ENCODE measurements around the gene WNT11. TPM values are rescaled to one million over a fixed set of nuclear protein-coding genes. Genes with fewer than 3 reads are reported as not detected.

Gene WNT11
- total RNA-seq, 3 donors from 2014 or later (not counting 1 experiment from before 2014, with no cell fraction given): 0.47 to 1.3 (median 0.80) TPM

- no peak for TF ChIP-seq CTCF (IDR thresholded peaks at IDR 0.05)
- Histone ChIP-seq H3K27me3 (ENCODE audit: control insufficient read depth, insufficient read depth, low read length) (no peaks in the 10 kb centered on the region), H3K36me3 (ENCODE audit: control insufficient read depth, insufficient read depth, low read length) (no peaks in the 10 kb centered on the region), H3K9me3 (ENCODE audit: control insufficient read depth, insufficient read depth, low read length) (no peaks in the 10 kb centered on the region), H3K27ac (ENCODE audit: low read length) (no peak overlapping the region), H3K4me1 (ENCODE audit: control insufficient read depth, insufficient read depth, low read length) (peaks cover 43% of the 10 kb centered on the region), H3K4me3 (ENCODE audit: low read length) (no peak overlapping the region)
- no peaks in the 10 kb centered on the region for H3K9me3 Mint-ChIP-seq
- H3K27ac Mint-ChIP-seq: peak overlapping the region in 1 of 2 donors; percentile 63
- 75% methylated on average over 14 of the region's 14 CpGs for WGBS (ENCODE audit: insufficient coverage)
- no peak overlapping the region for H3K4me3 Mint-ChIP-seq
- no peak for DNase-seq
- H3K4me1 Mint-ChIP-seq: peaks cover 12 to 43% of the 10 kb centered on the region in 2 donors
- ATAC-seq: no peak
- intact Hi-C loops (cut with micrococcal nuclease): no loop called here
- H3K27me3 Mint-ChIP-seq (ENCODE audit: low read depth in 2 of 2): peaks cover 0 to 2% of the 10 kb centered on the region in 2 donors
- H3K36me3 Mint-ChIP-seq: no peaks in the 10 kb centered on the region
Observed at GRCh38 chr11:76159303-76159937, 46.9 kb downstream of the WNT11 start.

DNA sequence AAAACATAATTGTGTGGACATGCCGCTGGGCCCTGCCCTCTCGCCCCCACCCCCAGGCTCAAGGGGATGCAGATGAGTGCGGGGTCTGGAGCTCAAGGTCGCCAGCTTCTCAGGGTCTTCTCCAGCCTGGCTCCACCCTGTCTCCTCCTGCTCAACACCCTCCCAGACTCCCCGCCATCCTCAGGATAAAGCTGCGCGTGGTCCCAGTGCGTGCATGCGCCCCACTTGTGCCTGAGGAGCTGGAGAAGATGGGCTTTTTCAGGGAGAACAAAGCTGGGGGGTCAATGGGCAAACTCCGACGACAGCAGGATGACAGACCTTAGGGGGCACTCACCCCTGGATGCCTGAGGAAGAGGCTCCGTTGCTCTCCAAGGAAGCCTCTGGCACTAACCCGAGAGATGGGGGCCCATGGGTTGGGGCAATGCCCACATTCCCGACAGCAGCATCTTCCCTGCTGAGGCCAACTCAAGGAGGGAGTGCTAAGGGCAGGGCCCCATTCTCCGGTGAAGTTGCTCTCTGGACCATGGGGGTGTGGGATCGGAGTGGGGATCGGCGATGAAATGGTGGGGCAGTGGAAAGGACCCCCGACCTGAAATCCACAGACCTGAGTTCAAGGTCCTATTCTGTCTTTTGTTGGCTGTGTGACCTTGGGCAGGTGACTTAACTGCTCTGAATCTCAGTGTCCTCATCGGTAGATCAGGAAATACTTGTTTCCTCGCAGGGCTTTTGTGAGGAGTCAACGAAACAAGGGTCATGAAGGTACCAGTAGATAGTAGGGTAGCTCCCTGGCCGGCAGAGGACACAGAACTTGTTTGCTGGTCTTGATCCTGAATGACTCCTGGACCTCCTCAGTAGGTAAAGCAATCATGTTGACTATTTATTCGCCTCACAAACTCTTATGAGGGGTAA, 47.7 kb downstream of the WNT11 start:
- Mint-ChIP-seq H3K36me3 (no peaks in the 10 kb centered on the region), H3K4me1 (peaks cover 20 to 51% of the 10 kb centered on the region in 2 donors), H3K27me3 (ENCODE audit: low read depth in 2 of 2) (peaks cover 0 to 2% of the 10 kb centered on the region in 2 donors), H3K9me3 (no peaks in the 10 kb centered on the region), H3K27ac (no peak overlapping the region), H3K4me3 (no peak overlapping the region)
- Histone ChIP-seq H3K4me1 (ENCODE audit: control insufficient read depth, insufficient read depth, low read length) (peaks cover 51% of the 10 kb centered on the region), H3K36me3 (ENCODE audit: control insufficient read depth, insufficient read depth, low read length) (no peaks in the 10 kb centered on the region), H3K9me3 (ENCODE audit: control insufficient read depth, insufficient read depth, low read length) (no peaks in the 10 kb centered on the region), H3K27ac (ENCODE audit: low read length) (no peak overlapping the region), H3K4me3 (ENCODE audit: low read length) (no peak overlapping the region), H3K27me3 (ENCODE audit: control insufficient read depth, insufficient read depth, low read length) (no peaks in the 10 kb centered on the region)
- ATAC-seq (no peak), DNase-seq (no peak)
- intact Hi-C loops (cut with micrococcal nuclease): no loop called here
- WGBS (ENCODE audit: insufficient coverage): 92% methylated on average over 24 of the region's 24 CpGs
- TF ChIP-seq CTCF (IDR thresholded peaks at IDR 0.05): no peak

DNA sequence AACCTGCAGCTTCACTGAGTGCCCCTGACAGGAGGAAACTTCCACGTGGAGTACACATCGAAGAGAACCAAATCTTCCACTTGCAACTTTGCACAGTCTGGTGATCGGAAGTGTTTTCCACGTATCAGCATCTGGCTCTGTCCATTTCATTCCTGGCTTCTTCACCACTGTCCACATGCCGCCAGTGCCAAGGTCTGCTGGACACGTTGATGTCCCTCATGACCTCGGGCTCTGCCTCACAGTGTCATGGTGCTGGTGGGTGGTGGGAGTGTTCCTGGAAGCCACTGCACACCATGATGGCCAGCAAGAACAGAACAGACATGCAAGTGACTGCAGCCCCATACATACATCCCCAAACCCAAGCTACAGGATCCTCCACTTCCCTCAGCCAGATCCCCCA, 48.4 kb downstream of the WNT11 start:
- Histone ChIP-seq H3K4me3 (ENCODE audit: low read length) (no peak overlapping the region), H3K27ac (ENCODE audit: low read length) (no peak overlapping the region), H3K4me1 (ENCODE audit: control insufficient read depth, insufficient read depth, low read length) (peaks cover 54% of the 10 kb centered on the region), H3K36me3 (ENCODE audit: control insufficient read depth, insufficient read depth, low read length) (no peaks in the 10 kb centered on the region), H3K27me3 (ENCODE audit: control insufficient read depth, insufficient read depth, low read length) (no peaks in the 10 kb centered on the region), H3K9me3 (ENCODE audit: control insufficient read depth, insufficient read depth, low read length) (no peaks in the 10 kb centered on the region)
- H3K4me3 Mint-ChIP-seq: no peak overlapping the region
- H3K27ac Mint-ChIP-seq: no peak overlapping the region
- H3K4me1 Mint-ChIP-seq: peaks cover 28 to 55% of the 10 kb centered on the region in 2 donors
- ATAC-seq (no peak), DNase-seq (no peak)
- no peaks in the 10 kb centered on the region for H3K36me3 Mint-ChIP-seq
- H3K27me3 Mint-ChIP-seq (ENCODE audit: low read depth in 2 of 2): peaks cover 0 to 2% of the 10 kb centered on the region in 2 donors
- TF ChIP-seq CTCF (IDR thresholded peaks at IDR 0.05): no peak
- intact Hi-C loops (cut with micrococcal nuclease): no loop called here
- WGBS (ENCODE audit: insufficient coverage): 93% methylated on average over 4 of the region's 7 CpGs
- H3K9me3 Mint-ChIP-seq: no peaks in the 10 kb centered on the region

Measured in natural killer cell (primary cell).